Measurements from ENCODE around the gene SSPN.

GRCh38 chr12:26273811-26274210, 78.4 kb downstream of the SSPN start:
- TF ChIP-seq CTCF (IDR thresholded peaks at IDR 0.05; ENCODE audit: borderline replicate concordance, extremely low read depth, low read length, poor library complexity, severe bottlenecking): no peak
- TF ChIP-seq EZH2 (IDR thresholded peaks at IDR 0.05; ENCODE audit: borderline replicate concordance, low read depth, low read length, severe bottlenecking): no peak
